Measurements from ENCODE around the gene CREM. TPM values are rescaled to one million over a fixed set of nuclear protein-coding genes. Genes with fewer than 3 reads are reported as not detected.

CREM gene
- total RNA-seq, 1 experiment from 2014 or later: 20.0 TPM

- Mint-ChIP-seq H3K36me3 (ENCODE audit: insufficient read depth in 1 of 3, low read depth in 3 of 3) (no peaks in the 10 kb centered on the region), H3K27me3 (ENCODE audit: low read depth) (no peaks in the 10 kb centered on the region), H3K27ac (0 out of 7 replicates have a peak overlapping the region, but pooled peaks of 1 of the 3 experiments have one; percentile 23), H3K4me1 (peaks cover 19 to 21% of the 10 kb centered on the region in 2 experiments), H3K4me3 (no peak overlapping the region), H3K9me3 (no peaks in the 10 kb centered on the region)
- H2BK5ac ChIP-seq (ENCODE audit: insufficient read length, low read length): no peak overlapping the region
- no peak overlapping the region for H2BK12ac ChIP-seq (ENCODE audit: insufficient read length, low read depth, low read length)
- H3K56ac ChIP-seq (ENCODE audit: insufficient read length, low read depth, low read length): no peak overlapping the region
- no peaks in the 10 kb centered on the region for H4K20me1 ChIP-seq (ENCODE audit: control insufficient read depth, insufficient read depth, insufficient read length)
- H2BK15ac ChIP-seq (ENCODE audit: low read depth, low read length): no peak overlapping the region
- TF ChIP-seq CTCF (conservative IDR thresholded peaks at IDR 0.05): no peak
- H3K9ac ChIP-seq (ENCODE audit: extremely low read depth, insufficient read length, low read length): no peak overlapping the region
- WGBS (ENCODE audit: extremely low coverage, insufficient read length, low lambda C conversion rate): no CpG with 5 or more reads among the region's 1 CpG
- H3K23me2 ChIP-seq (ENCODE audit: insufficient read length, low read depth, low read length, poor library complexity, severe bottlenecking): peaks cover under 1% of the 10 kb centered on the region
- H4K8ac ChIP-seq (replicated peaks; ENCODE audit: insufficient read length, low read depth, low read length): no peak overlapping the region
- H3K18ac ChIP-seq (ENCODE audit: insufficient read length, low read depth, low read length): no peak overlapping the region
- H3K9me3 ChIP-seq (ENCODE audit: control insufficient read depth, low read depth, low read length): no peaks in the 10 kb centered on the region
- no peak for DNase-seq
- no peaks in the 10 kb centered on the region; the same call in 1 of the 2 replicates for H3K79me2 ChIP-seq (ENCODE audit: insufficient read depth, low read length)
- H3K4ac ChIP-seq (ENCODE audit: low read depth, low read length): no peak overlapping the region
- no peak overlapping the region for H2AK5ac ChIP-seq (ENCODE audit: insufficient read length, low read length)
- H3K14ac ChIP-seq (ENCODE audit: insufficient read depth, low read length): no peak overlapping the region
- H4K5ac ChIP-seq (ENCODE audit: insufficient read length, low read depth, low read length): no peak overlapping the region
- H2BK120ac ChIP-seq (ENCODE audit: low read depth, low read length, poor library complexity, severe bottlenecking): no peak overlapping the region
- H3T11ph ChIP-seq (ENCODE audit: low read length): no peak overlapping the region
- H3K4me1 ChIP-seq (ENCODE audit: insufficient read depth, low read length): peaks cover 3% of the 10 kb centered on the region; the same call in 1 of the 2 replicates
- no peak overlapping the region for H2BK20ac ChIP-seq (ENCODE audit: low read depth, low read length, poor library complexity, severe bottlenecking)
- no peaks in the 10 kb centered on the region for H3K79me1 ChIP-seq (ENCODE audit: insufficient read depth, low read depth, low read length, poor library complexity, severe bottlenecking)
- H3K27ac ChIP-seq (ENCODE audit: insufficient read length, low read depth, low read length): no peak overlapping the region
- H3K4me2 ChIP-seq (ENCODE audit: insufficient read depth, insufficient read length, low read length): no peak overlapping the region
- no peak overlapping the region for H3K23ac ChIP-seq (ENCODE audit: insufficient read length, low read depth, low read length)
- no peak overlapping the region for H2AFZ ChIP-seq (ENCODE audit: low read length)
- no peak overlapping the region for H4K91ac ChIP-seq (ENCODE audit: insufficient read length, low read depth, low read length)
- no peaks in the 10 kb centered on the region for H3K27me3 ChIP-seq (ENCODE audit: insufficient read depth, low read length)
Observed at GRCh38 chr10:35200487-35200886, 73.8 kb downstream of the CREM start.
